Kidney (tissue), 14 donors: ENCODE results near the gene CAMTA1. TPM values are rescaled to one million over a fixed set of nuclear protein-coding genes. Genes with fewer than 3 reads are reported as not detected.

Experiments
- DNase-seq, 5 donors: peaks; one replicate each; pipeline ENCODE4 v3.0.0-alpha.2; 2013 to 2020
- FAIRE-seq: peaks from 2 replicates; lab custom pipeline; 2012; peaks lifted over from hg19 to GRCh38; lab: Jason Lieb, UNC
- H3K27ac ChIP-seq, 2 donors: one replicate each; pipeline ENCODE4 v1.7.0; 2013; ENCODE audit warnings: low read depth in 2 of 2, low read length in 2 of 2, inconsistent platforms in 1 of 2
- H3K27me3 ChIP-seq: one replicate; pipeline ENCODE4 v1.7.1; 2013; ENCODE audit warnings: low read length, inconsistent platforms; ENCODE audit not compliant: control insufficient read depth, insufficient read depth
- H3K36me3 ChIP-seq, 3 donors: one replicate each; pipeline versions ENCODE4 v1.7.0 to v1.7.1; 2013; ENCODE audit warnings: low read length in 3 of 3, control low read depth in 1 of 3, inconsistent platforms in 1 of 3; ENCODE audit not compliant: insufficient read depth in 3 of 3, control insufficient read depth in 2 of 3
- H3K4me1 ChIP-seq, 3 donors: one replicate each; pipeline versions ENCODE4 v1.7.0 to v1.7.1; 2013; ENCODE audit warnings: low read length in 3 of 3, inconsistent platforms in 1 of 3, low read depth in 1 of 3; ENCODE audit not compliant: control insufficient read depth in 2 of 3, insufficient read depth in 2 of 3
- H3K4me3 ChIP-seq, 3 donors: one replicate each; pipeline versions ENCODE4 v1.7.0 to v1.8.1; 2013; ENCODE audit warnings: low read length in 3 of 3, control low read depth in 1 of 3, inconsistent platforms in 1 of 3
- H3K9ac ChIP-seq, 3 donors: one replicate each; pipeline versions ENCODE4 v1.7.0 to v1.7.1; 2013; ENCODE audit warnings: low read length in 3 of 3, control low read depth in 1 of 3, inconsistent platforms in 1 of 3
- H3K9me3 ChIP-seq, 3 donors: one replicate each; pipeline versions ENCODE4 v1.7.0 to v1.7.1; 2013; ENCODE audit warnings: low read length in 3 of 3, control low read depth in 1 of 3, inconsistent platforms in 1 of 3; ENCODE audit not compliant: control insufficient read depth in 2 of 3, insufficient read depth in 1 of 3
- CTCF ChIP-seq: IDR thresholded peaks from 3 replicates; pipeline ENCODE4 v1.5.1; 2012; ENCODE audit warnings: mild to moderate bottlenecking, moderate library complexity, borderline replicate concordance; ENCODE audit not compliant: insufficient read depth; ENCODE audit errors: extremely low read depth
- intact Hi-C: fragments of 100-400 bp; cut with DNase I; formaldehyde crosslinking; loops from one replicate; pipeline ENCODE4 v1.11.1; 2022
- polyA plus RNA-seq: library from polyadenylated mRNA; stranded (reverse); fragments of 350-450 nt; fragmentation: Illumina TruSeq; extraction: RNeasy Lipid Tissue Mini Kit (QIAGEN cat#74804); gene quantifications from one replicate; pipeline ENCODE4 v1.2.3, GENCODE V29; 2014; ENCODE audit warnings: low read depth, low replicate concordance; ENCODE audit not compliant: insufficient read depth
- total RNA-seq: library from RNA; stranded (reverse); fragmentation: NEBNext Ultra II Directional; extraction: Animal tissue kit (Norgen Biotek cat#: 25700); gene quantifications from one replicate; pipeline ENCODE4 v1.2.1, GENCODE V29; 2021
- donor health status: control.
- donor health status: control.
- donor health status: control.
- donor health status: control.
- donor health status: control.
- donor health status: DM: yes; HTN: yes; CAD: no.
- donor health status: Normal renal cell carcinoma (clear cell type).

CAMTA1 gene
- total and polyA plus RNA-seq, 2 donors from 2014 or later = 79.0 to 170 TPM

GRCh38 chr1:7511381-7511780, 726.1 kb downstream of the CAMTA1 start:
- Histone ChIP-seq H3K27ac (no peak overlapping the region), H3K4me1 (no peaks in the 10 kb centered on the region), H3K9ac (no peak overlapping the region), H3K9me3 (no peaks in the 10 kb centered on the region), H3K36me3 (no peaks in the 10 kb centered on the region), H3K4me3 (no peak overlapping the region), H3K27me3 (no peaks in the 10 kb centered on the region)
- DNase-seq (peak in 1 of 5 donors; percentile 37), FAIRE-seq (no peak)
- intact Hi-C loops = no loop called here
- no peak for TF ChIP-seq CTCF

GRCh38 chr1:7513081-7513480, 727.8 kb downstream of the CAMTA1 start:
- H3K4me1 ChIP-seq = no peaks in the 10 kb centered on the region
- H3K27me3 ChIP-seq = no peaks in the 10 kb centered on the region
- TF ChIP-seq CTCF = no peak
- H3K4me3 ChIP-seq = no peak overlapping the region
- H3K9me3 ChIP-seq = no peaks in the 10 kb centered on the region
- DNase-seq = no peak
- FAIRE-seq = no peak
- intact Hi-C loops = no loop called here
- H3K27ac ChIP-seq = no peak overlapping the region
- H3K9ac ChIP-seq = no peak overlapping the region
- H3K36me3 ChIP-seq = no peaks in the 10 kb centered on the region

GRCh38 chr1:7515175-7515574, 729.9 kb downstream of the CAMTA1 start:
- Histone ChIP-seq H3K4me3 (no peak overlapping the region), H3K27me3 (no peaks in the 10 kb centered on the region), H3K36me3 (no peaks in the 10 kb centered on the region), H3K4me1 (no peaks in the 10 kb centered on the region), H3K27ac (no peak overlapping the region), H3K9me3 (no peaks in the 10 kb centered on the region), H3K9ac (no peak overlapping the region)
- DNase-seq (peak in 1 of 5 donors; percentile 54), FAIRE-seq (no peak)
- intact Hi-C loops = no loop called here
- TF ChIP-seq CTCF = no peak

DNA sequence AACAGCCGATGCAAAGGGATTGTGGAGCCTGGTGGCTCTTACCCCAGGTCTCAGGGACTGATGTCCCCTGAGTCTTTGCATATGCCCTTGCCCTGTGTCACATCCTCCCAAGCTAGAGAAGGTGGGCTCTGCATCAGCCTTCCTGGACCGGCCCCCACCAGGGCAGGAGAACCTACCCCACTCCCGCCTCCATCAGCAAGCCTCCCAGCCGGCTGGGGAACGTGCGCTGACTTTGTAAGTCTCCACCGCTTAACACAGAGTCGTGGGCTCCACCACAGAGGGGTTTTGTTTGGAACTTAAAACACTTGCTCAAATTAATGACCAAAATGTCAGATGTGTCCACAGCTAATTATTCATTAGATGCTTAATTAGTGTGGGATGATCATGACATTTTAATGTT, 730.6 kb downstream of the CAMTA1 start:
- no peaks in the 10 kb centered on the region for H3K27me3 ChIP-seq
- DNase-seq = no peak
- no peaks in the 10 kb centered on the region for H3K36me3 ChIP-seq
- H3K9ac ChIP-seq = no peak overlapping the region
- intact Hi-C loops = no loop called here
- H3K9me3 ChIP-seq = no peaks in the 10 kb centered on the region
- no peak for FAIRE-seq
- H3K4me3 ChIP-seq = no peak overlapping the region
- no peak for TF ChIP-seq CTCF
- no peaks in the 10 kb centered on the region for H3K4me1 ChIP-seq
- H3K27ac ChIP-seq = no peak overlapping the region
